GM19467 (cell line): Measurements from ENCODE around the gene FOCAD.
"Not testable (repeated sequence)": the region's sequence is repeated elsewhere in the genome, so short reads cannot be mapped to it uniquely, and the experiment has no call there.

ENCODE experiments used
- ATAC-seq: cut with Tn5 transposase; IDR thresholded peaks from one replicate; pipeline ENCODE4 v1.9.1; 2021; ENCODE audit warnings: mild to moderate bottlenecking, moderate library complexity; ENCODE audit not compliant: unreplicated experiment

Gene FOCAD

GRCh38 chr9:20671635-20672034 lies 12.4 kb upstream of the FOCAD start:
- no peak for ATAC-seq

- ATAC-seq = not testable (repeated sequence)
Measured at GRCh38 chr9:20673537-20673936, 10.5 kb upstream of the FOCAD start.

GRCh38 chr9:20681467-20681866 lies 2.6 kb upstream of the FOCAD start:
- ATAC-seq = no peak

DNA sequence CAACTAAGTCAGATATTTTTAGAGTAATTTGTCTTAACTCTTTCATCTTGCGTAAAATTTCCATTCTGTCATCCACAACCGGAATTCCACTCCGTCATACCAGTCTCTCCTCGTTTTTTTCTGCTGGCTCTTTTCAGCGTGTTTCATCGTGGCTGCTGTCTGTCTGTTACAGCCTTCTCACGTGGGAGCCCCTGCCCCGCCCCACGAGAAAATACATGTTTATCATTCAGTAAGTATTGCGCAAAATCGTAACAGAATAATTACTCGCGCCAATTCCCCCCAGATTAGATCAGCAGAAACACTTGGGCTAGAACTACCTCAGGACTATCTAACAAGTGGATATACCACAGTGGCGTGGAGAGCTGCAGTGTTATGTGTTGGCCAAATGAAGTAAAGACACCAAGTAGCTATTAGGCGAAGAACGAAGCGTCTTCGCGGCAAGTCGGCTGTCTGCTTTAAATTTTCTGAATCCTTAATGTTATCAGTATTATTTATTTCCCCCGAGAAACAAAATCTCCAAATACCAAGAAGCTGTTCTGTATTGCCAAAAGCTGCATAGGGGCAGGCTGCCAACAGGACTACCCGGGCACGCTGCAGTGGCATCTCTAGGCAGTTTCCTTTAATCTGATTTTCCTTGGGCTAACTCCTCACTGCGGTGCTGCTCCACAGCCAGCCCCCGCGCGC lies 566 bp upstream of the FOCAD start:
- no peak for ATAC-seq

- no peak for ATAC-seq
Measured at GRCh38 chr9:20684875-20685696, 1.0 kb downstream of the FOCAD start.

GRCh38 chr9:20685769-20686168 lies 1.7 kb downstream of the FOCAD start:
- ATAC-seq = no peak

GRCh38 chr9:20689833-20690232 lies 5.8 kb downstream of the FOCAD start:
- ATAC-seq = no peak

- ATAC-seq = no peak
Measured at GRCh38 chr9:20692554-20692953, 8.5 kb downstream of the FOCAD start.

GRCh38 chr9:20693068-20693467 lies 9.0 kb downstream of the FOCAD start:
- ATAC-seq = no peak

DNA sequence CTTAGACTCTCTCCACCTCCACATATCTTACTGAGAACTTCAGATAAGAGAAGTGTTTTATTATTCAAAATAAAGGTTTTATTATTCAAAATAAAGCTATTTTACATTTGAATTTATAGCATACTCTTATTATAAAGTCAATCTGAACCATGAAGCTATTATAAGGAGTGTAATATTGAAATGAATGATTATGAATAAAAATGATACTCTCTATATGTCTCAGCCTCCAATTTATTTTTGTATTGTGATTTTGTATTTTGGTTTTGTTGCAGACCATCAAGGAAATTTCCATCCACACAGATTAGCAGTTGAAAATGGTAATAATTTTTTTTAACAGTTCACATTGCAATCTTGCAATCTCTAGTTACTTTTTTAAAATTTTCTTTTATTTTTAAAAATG lies 10.2 kb downstream of the FOCAD start:
- ATAC-seq = no peak

GRCh38 chr9:20697021-20697719 lies 13.1 kb downstream of the FOCAD start:
- ATAC-seq = no peak

- ATAC-seq = no peak
Measured at GRCh38 chr9:20698782-20699181, 14.7 kb downstream of the FOCAD start.

- ATAC-seq = no peak
Measured at GRCh38 chr9:20701060-20701459, 17.0 kb downstream of the FOCAD start.

DNA sequence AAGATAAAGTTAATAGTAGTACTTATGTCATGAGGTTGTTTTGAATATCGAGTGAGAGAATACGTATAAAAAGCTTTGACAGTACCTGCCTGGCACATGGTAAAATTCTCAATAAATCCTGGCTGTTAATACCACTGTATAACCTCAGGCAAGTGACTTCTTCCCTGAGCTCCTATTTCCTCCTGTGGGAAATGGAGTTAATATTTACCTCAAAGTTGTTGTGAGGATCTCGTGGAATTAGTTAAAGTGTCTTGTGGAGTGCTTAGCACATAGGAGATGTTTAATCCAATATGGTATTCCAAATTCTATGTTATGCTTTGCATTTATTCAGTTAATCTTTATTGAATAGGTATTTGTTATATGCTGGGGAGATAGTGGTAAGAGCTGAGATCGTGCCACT lies 18.5 kb downstream of the FOCAD start:
- ATAC-seq = no peak

GRCh38 chr9:20703146-20703545 lies 19.1 kb downstream of the FOCAD start:
- ATAC-seq = no peak

GRCh38 chr9:20707708-20708107 lies 23.6 kb downstream of the FOCAD start:
- no peak for ATAC-seq

DNA sequence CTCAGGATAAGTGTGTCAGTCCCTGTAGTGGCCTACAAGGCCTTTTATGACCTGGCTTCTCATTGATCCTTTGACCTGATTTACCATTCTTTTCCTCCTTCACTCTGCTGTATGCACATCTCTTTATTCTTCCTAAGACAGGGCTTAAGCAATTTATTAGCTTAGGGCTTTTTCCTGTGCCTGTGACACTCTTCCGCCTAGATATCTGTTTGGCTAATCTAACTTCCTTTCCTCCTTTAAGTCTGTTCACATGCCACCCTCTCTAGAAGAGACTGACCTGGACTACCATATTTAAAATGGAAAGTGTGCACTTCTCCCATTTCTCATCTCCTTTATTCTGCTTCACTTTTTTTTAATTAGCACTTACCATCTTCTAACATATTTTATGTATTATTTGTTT lies 29.1 kb downstream of the FOCAD start:
- no peak for ATAC-seq

- no peak for ATAC-seq
Measured at GRCh38 chr9:20714442-20715415, 30.7 kb downstream of the FOCAD start.

DNA sequence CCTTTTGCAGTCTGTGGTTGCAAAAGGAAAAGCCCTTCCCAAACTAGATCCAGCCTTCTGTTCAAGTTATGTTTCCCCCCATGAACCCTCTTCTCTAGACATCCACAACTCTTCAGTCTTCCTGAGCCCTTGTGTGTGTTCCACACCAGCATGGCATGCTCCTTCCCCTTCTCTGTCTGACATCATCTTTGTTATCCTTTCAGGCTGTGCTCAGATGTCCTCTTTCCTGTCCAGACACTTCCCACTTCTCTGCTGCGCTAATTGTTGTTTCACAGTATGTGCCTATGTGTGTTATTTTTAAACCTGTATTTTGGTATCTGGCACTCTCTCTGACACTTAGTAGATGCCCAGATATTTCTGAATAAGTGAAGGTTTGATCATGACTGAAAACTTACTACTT lies 38.2 kb downstream of the FOCAD start:
- ATAC-seq = no peak

DNA sequence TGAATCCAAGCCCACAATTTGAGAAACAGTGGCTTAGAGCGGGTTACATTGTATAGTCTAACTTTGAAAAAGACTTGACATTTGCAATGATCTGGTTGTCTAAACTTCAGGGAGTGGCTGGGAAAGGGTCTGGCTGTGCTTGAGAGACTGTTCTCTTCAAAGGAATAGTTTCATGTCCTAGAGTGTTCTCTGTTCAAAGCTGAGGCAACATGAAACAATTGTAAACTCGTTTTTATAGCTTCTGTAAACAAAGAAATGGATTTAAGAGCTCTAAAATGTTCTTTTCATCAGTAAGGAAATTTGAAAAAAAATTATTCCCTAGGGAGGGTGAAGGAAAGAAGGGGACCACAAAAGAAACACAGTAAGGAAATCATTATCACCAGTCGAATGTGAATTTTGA lies 41.6 kb downstream of the FOCAD start:
- ATAC-seq = no peak

DNA sequence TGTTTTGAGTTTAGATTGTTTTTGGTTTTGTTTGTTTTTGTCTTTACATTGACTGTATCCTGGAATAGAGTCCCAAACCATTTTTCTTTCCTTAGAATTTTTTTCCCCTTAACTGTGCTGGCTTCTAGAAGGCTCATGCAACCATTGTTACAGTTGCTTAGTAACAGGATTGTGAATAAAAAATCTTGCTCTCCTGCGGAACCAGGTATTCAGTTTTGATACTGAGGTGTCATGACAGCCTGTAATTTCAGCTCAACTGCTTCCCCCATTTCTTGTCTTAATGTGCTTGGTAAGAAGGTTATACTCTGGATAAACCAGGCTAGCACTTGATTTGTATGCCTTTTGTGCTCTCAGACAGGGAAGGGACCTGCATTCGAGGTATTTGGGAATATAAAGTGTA lies 42.1 kb downstream of the FOCAD start:
- ATAC-seq = no peak
